Body of pancreas (tissue), 4 donors: ENCODE data around the gene TOGARAM1. TPM values are rescaled to one million over a fixed set of nuclear protein-coding genes. Genes with fewer than 3 reads are reported as not detected.

Experiments
- ATAC-seq: fragments of 150-250 bp; one replicate; pipeline ENCODE4 v1.9.1; 2016
- DNase-seq, 4 donors: peaks; one replicate each; pipeline ENCODE4 v3.0.0-alpha.2; 2019
- H3K27ac ChIP-seq, 4 donors: fragments of 200-600 bp; sonication (generic); 1 replicate in 3 of 4; 2 replicates in 1 of 4; pipeline versions ENCODE4 v1.5.1 to v1.6.1; 2016 to 2019; ENCODE audit warnings: mild to moderate bottlenecking in 1 of 4, mixed read lengths in 1 of 4, moderate library complexity in 1 of 4
- H3K27me3 ChIP-seq, 2 donors: fragments of 200-600 bp; sonication (generic); one replicate each; pipeline ENCODE4 v1.6.0; 2016; ENCODE audit warnings: mild to moderate bottlenecking in 1 of 2
- H3K36me3 ChIP-seq, 2 donors: fragments of 200-600 bp; sonication (generic); replicated peaks in 1 of 2; 2 replicates each; pipeline ENCODE4 v1.5.1; 2016; ENCODE audit warnings: low read depth in 2 of 2; ENCODE audit not compliant: insufficient read depth in 1 of 2
- H3K4me1 ChIP-seq: fragments of 200-600 bp; sonication (generic); one replicate; pipeline ENCODE4 v1.6.0; 2016
- H3K4me3 ChIP-seq, 2 donors: fragments of 200-600 bp; sonication (generic); 1 replicate in 1 of 2; 2 replicates in 1 of 2; pipeline ENCODE4 v1.5.1; 2016 to 2019
- H3K9me3 ChIP-seq, 3 donors: fragments of 200-600 bp; sonication (generic); 1 replicate in 2 of 3; 2 replicates in 1 of 3; pipeline ENCODE4 v1.5.1; 2016
- POLR2A ChIP-seq, 3 donors: fragments of 450-650 bp; IDR thresholded peaks; one replicate each; pipeline ENCODE4 v1.6.1; 2016; ENCODE audit warnings: antibody characterized with exemption in 3 of 3, mild to moderate bottlenecking in 2 of 3
- WGBS, 2 donors: methylation state at CpG; one replicate each; pipeline ENCODE4 v1.1.5; 2017; 5-methylcytosine and 5-hydroxymethylcytosine counted together
- intact Hi-C: fragments of 100-400 bp; cut with DNase I; formaldehyde crosslinking; loops from one replicate; pipeline ENCODE4 v1.15.1; 2023
- total RNA-seq, 2 donors: library from RNA; depleted of rRNA; stranded (reverse); fragments of >200 nt; gene quantifications; one replicate each; pipeline ENCODE4 v1.1.0, GENCODE V29; 2016
- TF ChIP-seq, protein P1 (sequence below), 7 experiments: fragments of 450-650 bp in 4 of 7; fragments of 200-600 bp in 3 of 7; sonication (generic) in 3 of 7; IDR thresholded peaks; one replicate each; pipeline ENCODE4 v1.5.1; 2016 to 2019; ENCODE audit warnings: antibody characterized with exemption in 7 of 7

Gene TOGARAM1
- total RNA-seq, 2 donors from 2014 or later: 23.6 to 38.6 TPM

DNA sequence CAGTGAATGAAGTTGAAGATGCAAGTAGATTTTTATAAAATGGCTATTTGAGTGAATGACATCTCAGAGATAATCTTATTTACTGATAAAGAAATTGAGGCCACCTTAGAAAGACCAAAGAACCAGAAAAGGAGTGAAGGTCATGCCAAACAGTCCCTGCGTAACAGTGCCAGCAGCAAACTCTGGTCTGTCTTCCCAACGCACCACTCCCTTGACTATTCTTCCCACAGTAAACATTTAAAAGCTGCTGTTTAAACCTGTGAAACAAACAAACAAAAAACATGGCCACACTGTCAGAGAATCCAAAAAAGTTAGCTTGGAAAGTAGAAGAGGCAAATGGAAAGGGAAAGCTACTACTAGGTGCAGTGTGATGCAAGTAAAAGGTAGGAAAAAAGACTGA, 120.4 kb downstream of the TOGARAM1 start:
- WGBS, 2 donors: 22 to 24% methylated on average over 2 of the region's 2 CpGs
- TF ChIP-seq, protein P1, sequence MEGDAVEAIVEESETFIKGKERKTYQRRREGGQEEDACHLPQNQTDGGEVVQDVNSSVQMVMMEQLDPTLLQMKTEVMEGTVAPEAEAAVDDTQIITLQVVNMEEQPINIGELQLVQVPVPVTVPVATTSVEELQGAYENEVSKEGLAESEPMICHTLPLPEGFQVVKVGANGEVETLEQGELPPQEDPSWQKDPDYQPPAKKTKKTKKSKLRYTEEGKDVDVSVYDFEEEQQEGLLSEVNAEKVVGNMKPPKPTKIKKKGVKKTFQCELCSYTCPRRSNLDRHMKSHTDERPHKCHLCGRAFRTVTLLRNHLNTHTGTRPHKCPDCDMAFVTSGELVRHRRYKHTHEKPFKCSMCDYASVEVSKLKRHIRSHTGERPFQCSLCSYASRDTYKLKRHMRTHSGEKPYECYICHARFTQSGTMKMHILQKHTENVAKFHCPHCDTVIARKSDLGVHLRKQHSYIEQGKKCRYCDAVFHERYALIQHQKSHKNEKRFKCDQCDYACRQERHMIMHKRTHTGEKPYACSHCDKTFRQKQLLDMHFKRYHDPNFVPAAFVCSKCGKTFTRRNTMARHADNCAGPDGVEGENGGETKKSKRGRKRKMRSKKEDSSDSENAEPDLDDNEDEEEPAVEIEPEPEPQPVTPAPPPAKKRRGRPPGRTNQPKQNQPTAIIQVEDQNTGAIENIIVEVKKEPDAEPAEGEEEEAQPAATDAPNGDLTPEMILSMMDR (IDR thresholded peaks at IDR 0.05): no peak
- no peak for TF ChIP-seq POLR2A (IDR thresholded peaks at IDR 0.05)
- peak overlapping the region in 3 of 4 donors; percentile 20 to 59 (median 52) for H3K27ac ChIP-seq
- H3K4me3 ChIP-seq: no peak overlapping the region
- no peaks in the 10 kb centered on the region for H3K36me3 ChIP-seq
- DNase-seq: no peak
- ATAC-seq: no peak
- no peaks in the 10 kb centered on the region for H3K9me3 ChIP-seq
- H3K27me3 ChIP-seq: no peaks in the 10 kb centered on the region
- intact Hi-C loops: no loop called here
- H3K4me1 ChIP-seq: peaks cover 42% of the 10 kb centered on the region

DNA sequence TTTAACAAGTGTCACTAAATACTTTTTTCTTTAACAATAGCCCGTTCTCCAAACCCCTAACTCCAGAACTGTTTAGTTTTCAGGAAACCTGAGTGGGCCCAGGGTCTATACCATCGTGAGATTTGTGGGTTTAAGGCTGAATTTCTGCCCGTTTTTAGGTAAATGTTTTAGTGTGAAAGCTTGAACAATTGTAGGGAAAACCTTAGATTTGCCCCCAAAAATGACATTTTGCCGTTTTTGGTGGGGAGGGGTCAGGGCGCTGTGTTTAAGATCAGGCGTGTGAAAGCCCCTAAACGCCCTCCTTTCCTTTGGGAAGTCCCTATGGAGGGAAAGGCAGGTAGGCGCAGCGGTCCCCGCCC, 121.6 kb downstream of the TOGARAM1 start:
- H3K27me3 ChIP-seq: no peaks in the 10 kb centered on the region
- peak overlapping the region in 1 of 2 donors; percentile 44 for H3K4me3 ChIP-seq
- intact Hi-C loops: no loop called here
- TF ChIP-seq POLR2A (IDR thresholded peaks at IDR 0.05): no peak
- TF ChIP-seq, protein P1 (IDR thresholded peaks at IDR 0.05): no peak
- no peak for DNase-seq
- ATAC-seq: no peak
- peak overlapping the region; percentile 77 to 90 (median 89) for H3K27ac ChIP-seq
- 0 to 1% methylated on average over 4 to 10 of the region's 10 CpGs for WGBS, 2 donors
- no peaks in the 10 kb centered on the region for H3K9me3 ChIP-seq
- H3K36me3 ChIP-seq: no peaks in the 10 kb centered on the region
- peaks cover 51% of the 10 kb centered on the region for H3K4me1 ChIP-seq

DNA sequence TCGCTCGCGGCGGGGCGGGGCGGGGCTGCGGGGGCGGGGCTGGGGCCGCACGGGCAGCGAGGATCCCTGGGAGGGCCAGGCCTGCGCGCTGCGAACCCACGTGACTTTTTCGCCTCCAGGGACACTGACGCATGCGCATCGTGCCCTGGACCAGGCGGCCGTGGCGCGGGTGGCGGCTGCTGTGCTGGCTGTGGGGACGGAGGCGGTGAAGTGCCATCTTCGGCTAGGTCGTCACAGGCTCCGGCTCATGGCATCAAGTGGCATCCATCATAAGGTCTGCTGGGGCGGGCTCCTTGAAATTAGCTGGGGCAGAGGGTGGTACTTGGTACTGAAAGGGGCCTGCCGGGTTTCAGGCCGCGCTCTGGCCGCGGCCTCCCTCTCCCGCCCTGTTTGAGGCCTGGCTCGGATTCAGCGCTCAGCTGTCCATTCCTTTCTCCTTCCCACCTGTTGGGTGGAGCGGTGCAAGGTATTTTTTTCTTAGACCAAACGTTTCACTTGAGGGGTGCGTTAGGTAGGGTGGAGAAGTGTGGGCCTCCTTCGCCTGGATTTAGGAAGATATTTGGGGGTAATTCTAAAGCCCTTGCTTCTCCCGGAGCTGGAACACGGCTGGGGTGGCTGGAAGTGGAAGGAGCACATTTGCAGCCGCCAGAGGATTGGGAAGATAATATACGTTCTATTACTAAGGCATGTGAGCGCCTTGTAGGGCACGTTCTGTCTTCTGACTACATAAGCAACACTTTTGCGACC, 122.2 kb downstream of the TOGARAM1 start, which contains the start of gene PRPF39:
Gene PRPF39, plus strand, starts transcription at position 141 of the 747 bp plus-strand sequence. CDS start 11,124 bp downstream, outside the sequence.
- TF ChIP-seq, protein P1 (IDR thresholded peaks at IDR 0.05): no peak
- TF ChIP-seq POLR2A (IDR thresholded peaks at IDR 0.05): peak; percentile 77 to 94 (median 90)
- ATAC-seq: peak; percentile 99
- peak; percentile 96 to 97 (median 96) for DNase-seq
- intact Hi-C loops: no loop called here
- Histone ChIP-seq H3K27me3 (no peaks in the 10 kb centered on the region), H3K36me3 (no peaks in the 10 kb centered on the region), H3K4me1 (peaks cover 52% of the 10 kb centered on the region), H3K27ac (peak within 1 kb of the TSS; percentile 77 to 90 (median 89)), H3K9me3 (no peaks in the 10 kb centered on the region), H3K4me3 (peak within 1 kb of the TSS; percentile 44 to 83)
- 0 to 1% methylated on average over 22 to 48 of the region's 49 CpGs for WGBS, 2 donors

DNA sequence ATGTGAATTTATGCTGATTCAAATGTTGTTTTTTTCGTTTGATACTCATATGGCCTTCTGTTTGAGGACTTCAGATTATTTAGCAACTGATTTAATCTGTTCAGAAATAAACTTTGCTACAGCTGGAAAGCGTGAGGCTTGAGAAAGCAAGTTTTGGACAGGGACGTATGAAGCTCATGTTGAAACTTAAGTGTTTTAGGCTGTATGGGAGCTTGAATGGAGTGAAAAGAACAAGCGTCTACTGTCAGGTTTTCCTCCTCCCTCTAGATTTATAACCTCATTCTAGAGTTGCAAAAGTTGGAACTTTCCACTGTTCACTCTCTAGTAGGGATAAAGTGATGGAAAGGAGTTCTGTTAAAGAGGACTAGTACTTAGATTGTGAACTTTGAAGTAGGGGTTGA, 123.0 kb downstream of the TOGARAM1 start:
- Histone ChIP-seq H3K36me3 (no peaks in the 10 kb centered on the region), H3K4me1 (peaks cover 52% of the 10 kb centered on the region), H3K27ac (peak overlapping the region in 3 of 4 donors; percentile 89 to 90 (median 89)), H3K27me3 (no peaks in the 10 kb centered on the region), H3K9me3 (no peaks in the 10 kb centered on the region), H3K4me3 (peak overlapping the region; percentile 44 to 83)
- no peak for ATAC-seq
- intact Hi-C loops: no loop called here
- DNase-seq: no peak
- WGBS, 2 donors: 1% methylated on average over 4 of the region's 4 CpGs
- TF ChIP-seq, protein P1 (IDR thresholded peaks at IDR 0.05): no peak
- no peak for TF ChIP-seq POLR2A (IDR thresholded peaks at IDR 0.05)
